Activated T-helper 9 cell treated with anti-CD3 and anti-CD28 coated beads, Interleukin-2, amount 50 U/mL, for 16 hours (primary cell): ENCODE measurements around the gene FCN1.
"Not testable (repeated sequence)": the region's sequence is repeated elsewhere in the genome, so short reads cannot be mapped to it uniquely, and the experiment has no call there.

Experiments used
- DNase-seq: peaks from one replicate; pipeline ENCODE4 v3.0.0-alpha.2; 2020; ENCODE audit warnings: low read depth

The FCN1 gene

GRCh38 chr9:134917431-134918373 is at the start of gene FCN1:
FCN1 (minus strand) TSS chr9:134917912; CDS start chr9:134917871, 41 bp downstream.
- DNase-seq = no peak

- DNase-seq = no peak
Measured at GRCh38 chr9:134966697-134967546, 49.2 kb upstream of the FCN1 start.

GRCh38 chr9:134966270-134966669 is 48.6 kb upstream of the FCN1 start:
- no peak for DNase-seq

- DNase-seq = no peak
Measured at GRCh38 chr9:134965851-134966250, 48.1 kb upstream of the FCN1 start.

GRCh38 chr9:134965411-134965810 is 47.7 kb upstream of the FCN1 start:
- no peak for DNase-seq

- DNase-seq = no peak
Measured at GRCh38 chr9:134964271-134965055, 46.8 kb upstream of the FCN1 start.

GRCh38 chr9:134963546-134963945 is 45.8 kb upstream of the FCN1 start:
- DNase-seq = no peak

GRCh38 chr9:134962973-134963364 is 45.3 kb upstream of the FCN1 start:
- no peak for DNase-seq

GRCh38 chr9:134962065-134962972 is 44.6 kb upstream of the FCN1 start:
- no peak for DNase-seq

- no peak for DNase-seq
Measured at GRCh38 chr9:134961331-134962064, 43.8 kb upstream of the FCN1 start.

- DNase-seq = no peak
Measured at GRCh38 chr9:134960701-134961181, 43.0 kb upstream of the FCN1 start.

- DNase-seq = no peak
Measured at GRCh38 chr9:134959971-134960310, 42.2 kb upstream of the FCN1 start.

- no peak for DNase-seq
Measured at GRCh38 chr9:134959126-134959970, 41.6 kb upstream of the FCN1 start.

- no peak for DNase-seq
Measured at GRCh38 chr9:134957945-134958227, 40.2 kb upstream of the FCN1 start.

GRCh38 chr9:134957165-134957944 is 39.6 kb upstream of the FCN1 start:
- no peak for DNase-seq

GRCh38 chr9:134956387-134956786 is 38.7 kb upstream of the FCN1 start:
- not testable (repeated sequence) for DNase-seq

- no peak for DNase-seq
Measured at GRCh38 chr9:134955801-134956200, 38.1 kb upstream of the FCN1 start.

- DNase-seq = no peak
Measured at GRCh38 chr9:134955156-134955555, 37.4 kb upstream of the FCN1 start.

GRCh38 chr9:134951994-134952393 is 34.3 kb upstream of the FCN1 start:
- no peak for DNase-seq
